Activated CD4-positive, alpha-beta T cell treated with anti-CD3 and anti-CD28 coated beads, Interleukin-2, Interleukin-4, amounts not matched to agents 100 ng/mL and 50 ng/mL, durations not matched to agents 16 hours and 8 hours (primary cell): ENCODE data around the gene CORO2A.
A peak's percentile ranks its signal among the peaks of the same experiment; 100 is the strongest.
"Not testable (repeated sequence)": the region's sequence is repeated elsewhere in the genome, so short reads cannot be mapped to it uniquely, and the experiment has no call there.

Experiments
- DNase-seq: peaks from one replicate; pipeline ENCODE4 v3.0.0-alpha.2; 2020; ENCODE audit warnings: low spot score

Gene CORO2A

GRCh38 chr9:98142182-98142907 lies 50.1 kb downstream of the CORO2A start:
- DNase-seq: no peak

GRCh38 chr9:98140503-98140902 lies 51.9 kb downstream of the CORO2A start:
- no peak for DNase-seq

- no peak for DNase-seq
Measured at GRCh38 chr9:98136489-98136888, 55.9 kb downstream of the CORO2A start.

GRCh38 chr9:98135938-98136337 lies 56.5 kb downstream of the CORO2A start:
- DNase-seq: no peak

- DNase-seq: no peak
Measured at GRCh38 chr9:98135558-98135934, 56.9 kb downstream of the CORO2A start.

- DNase-seq: no peak
Measured at GRCh38 chr9:98134702-98135557, 57.5 kb downstream of the CORO2A start.

GRCh38 chr9:98132806-98133631 lies 59.4 kb downstream of the CORO2A start:
- DNase-seq: no peak

GRCh38 chr9:98132158-98132557 lies 60.3 kb downstream of the CORO2A start:
- DNase-seq: no peak

- DNase-seq: no peak
Measured at GRCh38 chr9:98130576-98131228, 61.7 kb downstream of the CORO2A start.

- not testable (repeated sequence) for DNase-seq
Measured at GRCh38 chr9:98130060-98130459, 62.4 kb downstream of the CORO2A start.

GRCh38 chr9:98129451-98129881 lies 63.0 kb downstream of the CORO2A start:
- no peak for DNase-seq

GRCh38 chr9:98128316-98128715 lies 64.1 kb downstream of the CORO2A start:
- no peak for DNase-seq

GRCh38 chr9:98127226-98127625 lies 65.2 kb downstream of the CORO2A start:
- no peak for DNase-seq

GRCh38 chr9:98124637-98125426 lies 67.6 kb downstream of the CORO2A start:
- DNase-seq: no peak

GRCh38 chr9:98124091-98124490 lies 68.3 kb downstream of the CORO2A start:
- not testable (repeated sequence) for DNase-seq

- DNase-seq: no peak
Measured at GRCh38 chr9:98121058-98121457, 71.4 kb downstream of the CORO2A start.

- DNase-seq: no peak
Measured at GRCh38 chr9:98120476-98120875, 72.0 kb downstream of the CORO2A start.

GRCh38 chr9:98118640-98119601 lies 73.5 kb downstream of the CORO2A start, which contains the start of gene TRIM14:
TSS of gene TRIM14 (minus strand) at chr9:98119222. CDS start at chr9:98119188, 34 bp downstream.
- DNase-seq: peak; percentile 65

GRCh38 chr9:98117984-98118639 lies 74.3 kb downstream of the CORO2A start:
- DNase-seq: peak; percentile 59
